Right lobe of liver (tissue), 6 donors: Measurements from ENCODE around the gene ACE. TPM values are rescaled to one million over a fixed set of nuclear protein-coding genes. Genes with fewer than 3 reads are reported as not detected.

ENCODE experiments used
- ATAC-seq, 4 donors: fragments of 200-7000 bp; cut with Tn5 transposase; one replicate each; pipeline ENCODE4 v1.9.1; 2020; ENCODE audit warnings: mild to moderate bottlenecking in 4 of 4, moderate library complexity in 4 of 4
- DNase-seq, 3 donors: peaks; one replicate each; pipeline ENCODE4 v3.0.0-alpha.2; 2020
- H3K27ac ChIP-seq, 3 donors: fragments of 200-600 bp; one replicate each; pipeline ENCODE4 v1.8.0; 2022
- H3K27me3 ChIP-seq, 2 donors: fragments of 200-600 bp; one replicate each; pipeline ENCODE4 v1.8.0; 2022
- H3K36me3 ChIP-seq, 4 donors: fragments of 200-600 bp; sonication (generic) in 1 of 4; one replicate each; pipeline versions ENCODE4 v1.5.1 to v1.8.0; 2017 to 2022; ENCODE audit warnings: control low read depth in 1 of 4
- H3K4me1 ChIP-seq, 4 donors: fragments of 200-600 bp; sonication (generic) in 1 of 4; one replicate each; pipeline versions ENCODE4 v1.5.1 to v1.8.0; 2017 to 2022; ENCODE audit warnings: control low read depth in 1 of 4
- H3K4me3 ChIP-seq, 3 donors: fragments of 200-600 bp; one replicate each; pipeline ENCODE4 v1.8.0; 2022
- H3K9me3 ChIP-seq, 4 donors: fragments of 200-600 bp; sonication (generic) in 1 of 4; one replicate each; pipeline versions ENCODE4 v1.5.1 to v1.8.0; 2017 to 2022; ENCODE audit warnings: control low read depth in 1 of 4
- CTCF ChIP-seq, 4 donors: fragments of 200-600 bp in 3 of 4; fragments of 450-650 bp in 1 of 4; IDR thresholded peaks; one replicate each; pipeline versions ENCODE4 v1.5.1 to v1.8.0; 2016 to 2022; ENCODE audit warnings: antibody characterized with exemption in 4 of 4, mild to moderate bottlenecking in 2 of 4
- POLR2A ChIP-seq: fragments of 450-650 bp; IDR thresholded peaks from one replicate; pipeline ENCODE4 v1.6.1; 2017; ENCODE audit warnings: antibody characterized with exemption, mild to moderate bottlenecking
- WGBS: methylation state at CpG from one replicate; pipeline ENCODE4 v1.1.6; 2018; ENCODE audit warnings: low coverage, low lambda C conversion rate; ENCODE audit not compliant: insufficient coverage; ENCODE audit errors: missing lambda C conversion rate; 5-methylcytosine and 5-hydroxymethylcytosine counted together
- intact Hi-C, 2 donors: fragments of 100-400 bp; cut with DNase I; formaldehyde crosslinking; loops; one replicate each; pipeline versions ENCODE4 v1.11.2 to v1.14.1; 2022
- total RNA-seq, 6 experiments: library from RNA; depleted of rRNA in 2 of 6; stranded (reverse); fragments of >200 nt in 2 of 6; fragmentation: NEBNext Ultra II Directional in 3 of 6; extraction: Animal tissue kit (Norgen Biotek cat#: 25700) in 3 of 6; gene quantifications; one replicate each; pipeline versions ENCODE4 v1.1.0 to v1.2.4, GENCODE V29; 2016 to 2023
- donor health status: DM: no; HTN: yes; CAD: no.
- donor health status: DM: no; HTN: no; CAD: no.
- donor health status: DM: no; HTN: no; CAD: no.
- donor health status: DM: no; HTN: yes; CAD: no.
- donor health status: DM: no; HTN: yes; CAD: no.

The ACE gene
- total RNA-seq, 6 experiments from 2014 or later, result 0.75 to 9.4 (median 5.1) TPM

DNA sequence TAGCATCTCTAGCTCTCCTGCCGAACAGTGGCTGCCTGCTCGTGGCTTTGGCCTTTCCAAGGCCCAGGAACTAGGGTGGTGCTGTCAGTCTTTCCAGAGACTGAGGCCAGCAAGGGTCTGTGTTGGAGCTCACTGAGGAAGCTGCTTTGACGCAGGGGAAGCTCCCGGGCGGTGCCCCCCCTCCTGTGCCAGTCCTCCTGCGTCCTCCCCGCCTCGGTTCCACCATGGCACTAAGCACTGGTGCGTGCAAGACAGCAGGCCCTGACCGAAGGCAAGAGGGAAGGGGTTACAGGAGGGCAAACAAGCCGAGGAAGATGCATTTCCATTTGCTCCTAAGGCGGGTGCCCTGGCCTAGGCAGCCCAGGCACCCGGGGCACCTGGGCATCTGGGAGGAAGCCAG is 35.2 kb upstream of the ACE start:
- WGBS, result 60% methylated on average over 1 of the region's 13 CpGs
- no peak for TF ChIP-seq POLR2A
- TF ChIP-seq CTCF (IDR thresholded peaks at IDR 0.05), result no peak
- Histone ChIP-seq H3K4me1 (no peaks in the 10 kb centered on the region), H3K4me3 (no peak overlapping the region), H3K27me3 (no peaks in the 10 kb centered on the region), H3K36me3 (no peaks in the 10 kb centered on the region), H3K27ac (no peak overlapping the region), H3K9me3 (no peaks in the 10 kb centered on the region)
- intact Hi-C loops, result no loop called here
- DNase-seq (no peak), ATAC-seq (no peak)

DNA sequence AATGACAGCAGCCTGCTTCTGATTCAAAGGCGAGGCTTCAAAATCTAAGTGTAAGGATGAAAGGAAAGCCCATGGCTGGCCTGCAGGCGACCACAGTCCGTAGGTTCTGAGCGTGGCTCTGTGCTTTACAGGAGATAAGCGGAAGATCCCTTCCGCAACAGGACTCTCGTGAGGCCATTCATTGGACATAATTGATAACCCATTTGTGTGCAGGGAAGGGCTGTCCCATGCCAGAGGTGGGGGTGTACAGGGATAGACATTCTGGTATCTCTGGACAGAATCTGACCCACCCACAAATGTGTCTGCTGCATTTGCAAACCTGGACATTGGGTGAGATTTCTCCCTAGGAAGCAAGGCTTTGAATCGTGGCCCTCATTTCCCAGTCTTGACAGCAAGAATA is 34.8 kb upstream of the ACE start:
- Histone ChIP-seq H3K36me3 (no peaks in the 10 kb centered on the region), H3K4me1 (no peaks in the 10 kb centered on the region), H3K27ac (no peak overlapping the region), H3K4me3 (no peak overlapping the region), H3K9me3 (no peaks in the 10 kb centered on the region), H3K27me3 (no peaks in the 10 kb centered on the region)
- ATAC-seq (no peak), DNase-seq (no peak)
- intact Hi-C loops, result no loop called here
- TF ChIP-seq CTCF (IDR thresholded peaks at IDR 0.05) (no peak), POLR2A (no peak)
- no CpG with 5 or more reads among the region's 8 CpGs for WGBS

GRCh38 chr17:63442549-63443035 is 34.3 kb upstream of the ACE start:
- peaks cover 0 to 2% (median 0%) of the 10 kb centered on the region in 4 donors for H3K4me1 ChIP-seq

DNA sequence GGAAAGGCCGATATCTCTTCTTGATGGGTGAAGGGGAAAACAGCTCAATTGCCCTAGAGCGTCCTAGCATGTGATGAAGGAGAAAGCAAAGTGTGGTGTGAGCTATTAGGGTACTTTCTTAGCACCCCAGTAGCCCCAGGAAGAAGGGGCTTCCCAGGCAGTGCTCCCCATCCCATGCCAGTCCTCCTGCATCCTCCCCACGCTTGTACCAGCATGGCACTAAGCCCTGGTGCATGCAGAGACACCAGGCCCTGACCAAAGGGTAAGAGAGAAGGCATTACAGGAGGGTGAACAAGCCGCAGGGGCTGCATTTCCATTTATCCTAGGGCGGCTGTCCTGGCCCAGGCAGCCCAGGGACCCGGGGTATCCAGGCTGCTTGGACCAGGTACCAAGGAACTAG is 33.8 kb upstream of the ACE start:
- Histone ChIP-seq H3K9me3 (no peaks in the 10 kb centered on the region), H3K4me3 (no peak overlapping the region), H3K4me1 (peaks cover 0 to 3% (median 0%) of the 10 kb centered on the region in 4 donors), H3K27ac (no peak overlapping the region), H3K27me3 (no peaks in the 10 kb centered on the region), H3K36me3 (no peaks in the 10 kb centered on the region)
- ATAC-seq, result no peak
- WGBS, result 76% methylated on average over 3 of the region's 6 CpGs
- no peak for DNase-seq
- intact Hi-C loops, result no loop called here
- TF ChIP-seq CTCF (IDR thresholded peaks at IDR 0.05), result no peak
- TF ChIP-seq POLR2A, result no peak

More at GRCh38 chr17:63442549-63443035, 34.3 kb upstream of the ACE start:
- Histone ChIP-seq H3K27ac (no peak overlapping the region), H3K36me3 (no peaks in the 10 kb centered on the region), H3K4me3 (no peak overlapping the region), H3K9me3 (no peaks in the 10 kb centered on the region), H3K27me3 (no peaks in the 10 kb centered on the region)
- DNase-seq (no peak), ATAC-seq (no peak)
- 91% methylated on average over 9 of the region's 11 CpGs for WGBS
- TF ChIP-seq POLR2A, result no peak
- TF ChIP-seq CTCF (IDR thresholded peaks at IDR 0.05), result no peak
- intact Hi-C loops, result no loop called here

DNA sequence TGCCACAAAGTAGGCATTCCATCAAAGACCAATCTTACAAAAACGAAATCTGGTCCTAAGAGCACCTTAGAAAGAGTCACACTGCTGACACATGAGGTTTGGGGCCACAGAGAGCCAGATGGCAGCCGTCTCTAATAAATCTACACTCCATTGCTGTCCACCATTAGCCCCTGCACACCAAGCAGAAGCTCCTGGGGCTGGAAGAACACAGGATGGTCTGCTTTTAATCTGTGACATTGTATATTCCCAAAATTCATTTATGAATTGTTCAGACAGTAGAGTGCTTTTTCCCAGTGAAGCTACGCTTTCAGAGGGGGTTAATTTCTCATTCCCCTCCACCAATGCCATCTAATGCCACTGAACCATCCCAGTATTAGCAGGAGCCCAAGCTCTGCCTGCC is 32.4 kb upstream of the ACE start:
- ATAC-seq, result no peak
- intact Hi-C loops, result no loop called here
- 90% methylated on average over 2 of the region's 3 CpGs for WGBS
- H3K4me3 ChIP-seq, result no peak overlapping the region
- no peak overlapping the region for H3K27ac ChIP-seq
- no peak for TF ChIP-seq POLR2A
- no peak for TF ChIP-seq CTCF (IDR thresholded peaks at IDR 0.05)
- DNase-seq, result no peak
- H3K36me3 ChIP-seq, result no peaks in the 10 kb centered on the region
- H3K27me3 ChIP-seq, result no peaks in the 10 kb centered on the region
- no peaks in the 10 kb centered on the region for H3K9me3 ChIP-seq
- H3K4me1 ChIP-seq, result peaks cover 0 to 3% (median 0%) of the 10 kb centered on the region in 4 donors
